Measurements from ENCODE around the gene OR52H1.
"Not testable (repeated sequence)": the region's sequence is repeated elsewhere in the genome, so short reads cannot be mapped to it uniquely, and the experiment has no call there.

Gene OR52H1

DNA sequence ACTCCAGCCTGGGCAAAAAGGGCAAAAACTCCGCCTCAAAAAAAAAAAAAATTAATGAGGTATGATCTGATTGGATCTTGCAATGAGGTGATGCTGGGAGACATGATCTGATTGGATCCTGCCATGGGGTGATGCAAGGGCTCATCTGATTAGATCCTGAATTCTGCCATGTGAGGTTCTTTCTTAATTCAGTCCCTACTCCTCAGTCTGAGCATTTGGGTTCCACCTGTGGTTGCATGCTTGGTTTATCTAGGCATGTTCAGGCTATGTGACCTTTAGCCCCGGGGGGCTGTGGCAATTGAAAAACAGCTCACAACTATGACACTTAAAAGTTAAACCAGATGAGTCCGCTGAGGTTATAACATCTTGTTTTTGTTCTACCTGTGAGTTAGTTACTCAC lies 43.3 kb upstream of the OR52H1 start (continued):
- no peak for TF ChIP-seq TSHZ2 (CRISPR knock-in tag; IDR thresholded peaks at IDR 0.05)
- TF ChIP-seq, protein P1, sequence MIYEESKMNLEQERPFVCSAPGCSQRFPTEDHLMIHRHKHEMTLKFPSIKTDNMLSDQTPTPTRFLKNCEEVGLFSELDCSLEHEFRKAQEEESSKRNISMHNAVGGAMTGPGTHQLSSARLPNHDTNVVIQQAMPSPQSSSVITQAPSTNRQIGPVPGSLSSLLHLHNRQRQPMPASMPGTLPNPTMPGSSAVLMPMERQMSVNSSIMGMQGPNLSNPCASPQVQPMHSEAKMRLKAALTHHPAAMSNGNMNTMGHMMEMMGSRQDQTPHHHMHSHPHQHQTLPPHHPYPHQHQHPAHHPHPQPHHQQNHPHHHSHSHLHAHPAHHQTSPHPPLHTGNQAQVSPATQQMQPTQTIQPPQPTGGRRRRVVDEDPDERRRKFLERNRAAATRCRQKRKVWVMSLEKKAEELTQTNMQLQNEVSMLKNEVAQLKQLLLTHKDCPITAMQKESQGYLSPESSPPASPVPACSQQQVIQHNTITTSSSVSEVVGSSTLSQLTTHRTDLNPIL (CRISPR knock-in tag; IDR thresholded peaks at IDR 0.05; ENCODE audit: low read depth) = no peak
- no peak for TF ChIP-seq ZNF8 (CRISPR knock-in tag; IDR thresholded peaks at IDR 0.05)
- TF ChIP-seq, protein P2, sequence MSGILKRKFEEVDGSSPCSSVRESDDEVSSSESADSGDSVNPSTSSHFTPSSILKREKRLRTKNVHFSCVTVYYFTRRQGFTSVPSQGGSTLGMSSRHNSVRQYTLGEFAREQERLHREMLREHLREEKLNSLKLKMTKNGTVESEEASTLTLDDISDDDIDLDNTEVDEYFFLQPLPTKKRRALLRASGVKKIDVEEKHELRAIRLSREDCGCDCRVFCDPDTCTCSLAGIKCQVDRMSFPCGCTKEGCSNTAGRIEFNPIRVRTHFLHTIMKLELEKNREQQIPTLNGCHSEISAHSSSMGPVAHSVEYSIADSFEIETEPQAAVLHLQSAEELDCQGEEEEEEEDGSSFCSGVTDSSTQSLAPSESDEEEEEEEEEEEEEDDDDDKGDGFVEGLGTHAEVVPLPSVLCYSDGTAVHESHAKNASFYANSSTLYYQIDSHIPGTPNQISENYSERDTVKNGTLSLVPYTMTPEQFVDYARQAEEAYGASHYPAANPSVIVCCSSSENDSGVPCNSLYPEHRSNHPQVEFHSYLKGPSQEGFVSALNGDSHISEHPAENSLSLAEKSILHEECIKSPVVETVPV (CRISPR knock-in tag; IDR thresholded peaks at IDR 0.05) = no peak
- no peak for TF ChIP-seq ZC3H10 (CRISPR knock-in tag; IDR thresholded peaks at IDR 0.05)
- no peak for TF ChIP-seq ESRRG (CRISPR knock-in tag; IDR thresholded peaks at IDR 0.05)
- TF ChIP-seq TCF4 (CRISPR knock-in tag; IDR thresholded peaks at IDR 0.05; ENCODE audit: borderline replicate concordance) = no peak
- TF ChIP-seq BACH2 (CRISPR knock-in tag; IDR thresholded peaks at IDR 0.05; ENCODE audit: borderline replicate concordance) = no peak
- no peak for TF ChIP-seq OSR1 (CRISPR knock-in tag; IDR thresholded peaks at IDR 0.05)
- TF ChIP-seq SNAI2 (CRISPR knock-in tag; IDR thresholded peaks at IDR 0.05) = no peak
- TF ChIP-seq CSDC2 (CRISPR knock-in tag; IDR thresholded peaks at IDR 0.05) = no peak

DNA sequence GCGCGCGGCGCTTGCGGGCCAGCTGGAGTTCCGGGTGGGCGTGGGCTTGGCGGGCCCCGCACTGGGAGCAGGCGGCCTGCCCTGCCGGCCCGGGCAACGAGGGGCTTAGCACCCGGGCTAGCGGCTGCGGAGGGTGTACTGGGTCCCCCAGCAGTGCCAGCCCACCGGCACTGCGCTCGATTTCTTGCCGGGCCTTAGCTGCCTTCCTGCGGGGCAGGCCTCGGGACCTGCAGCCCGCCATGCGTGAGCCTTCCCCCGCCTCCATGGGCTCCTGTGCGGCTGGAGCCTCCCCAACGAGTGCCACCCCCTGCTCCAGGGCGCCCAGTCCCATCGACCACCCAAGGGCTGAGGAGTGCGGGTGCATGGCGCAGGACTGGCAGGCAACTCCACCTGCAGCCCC lies 41.6 kb upstream of the OR52H1 start:
- not testable (repeated sequence) for ATAC-seq

DNA sequence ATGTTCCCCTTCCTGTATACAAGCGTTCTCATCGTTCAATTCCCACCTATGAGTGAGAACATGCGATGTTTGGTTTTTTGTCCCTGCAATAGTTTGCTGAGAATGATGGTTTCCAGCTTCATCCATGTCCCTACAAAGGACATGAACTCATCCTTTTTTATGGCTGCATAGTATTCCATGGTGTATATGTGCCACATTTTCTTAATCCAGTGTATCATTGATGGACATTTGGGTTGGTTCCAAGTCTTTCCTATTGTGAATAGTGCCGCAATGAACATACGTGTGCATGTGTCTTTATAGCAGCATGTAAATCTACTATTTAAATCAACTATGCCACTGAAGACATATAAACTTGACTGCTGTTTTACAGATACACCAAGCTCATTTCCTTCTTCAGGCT lies 36.1 kb upstream of the OR52H1 start:
- not testable (repeated sequence) for ATAC-seq

DNA sequence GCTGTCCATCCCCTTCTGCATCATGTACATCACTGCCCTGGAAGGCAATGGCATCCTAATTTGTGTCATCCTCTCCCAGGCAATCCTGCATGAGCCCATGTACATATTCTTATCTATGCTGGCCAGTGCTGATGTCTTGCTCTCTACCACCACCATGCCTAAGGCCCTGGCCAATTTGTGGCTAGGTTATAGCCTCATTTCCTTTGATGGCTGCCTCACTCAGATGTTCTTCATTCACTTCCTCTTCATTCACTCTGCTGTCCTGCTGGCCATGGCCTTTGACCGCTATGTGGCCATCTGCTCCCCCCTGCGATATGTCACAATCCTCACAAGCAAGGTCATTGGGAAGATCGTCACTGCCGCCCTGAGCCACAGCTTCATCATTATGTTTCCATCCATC lies 32.7 kb upstream of the OR52H1 start:
- TF ChIP-seq ZNF8 (CRISPR knock-in tag; IDR thresholded peaks at IDR 0.05) (no peak), ZNF70 (CRISPR knock-in tag; IDR thresholded peaks at IDR 0.05) (no peak), ZFP30 (CRISPR knock-in tag; IDR thresholded peaks at IDR 0.05) (no peak), PPARA (CRISPR knock-in tag; IDR thresholded peaks at IDR 0.05; ENCODE audit: borderline replicate concordance) (no peak), OSR1 (CRISPR knock-in tag; IDR thresholded peaks at IDR 0.05) (no peak), ARNTL (CRISPR knock-in tag; IDR thresholded peaks at IDR 0.05; ENCODE audit: borderline replicate concordance, low read depth) (no peak), ESRRG (CRISPR knock-in tag; IDR thresholded peaks at IDR 0.05) (no peak), TSHZ2 (CRISPR knock-in tag; IDR thresholded peaks at IDR 0.05) (no peak), ZNF565 (CRISPR knock-in tag; conservative IDR thresholded peaks at IDR 0.05; ENCODE audit: low read depth) (no peak), TCF4 (CRISPR knock-in tag; IDR thresholded peaks at IDR 0.05; ENCODE audit: borderline replicate concordance) (no peak), ZFP3 (CRISPR knock-in tag; IDR thresholded peaks at IDR 0.05) (no peak), ISL1 (CRISPR knock-in tag; IDR thresholded peaks at IDR 0.05) (no peak), BACH2 (CRISPR knock-in tag; IDR thresholded peaks at IDR 0.05; ENCODE audit: borderline replicate concordance) (no peak), SNAI2 (CRISPR knock-in tag; IDR thresholded peaks at IDR 0.05) (no peak)
- TF ChIP-seq, protein P3, sequence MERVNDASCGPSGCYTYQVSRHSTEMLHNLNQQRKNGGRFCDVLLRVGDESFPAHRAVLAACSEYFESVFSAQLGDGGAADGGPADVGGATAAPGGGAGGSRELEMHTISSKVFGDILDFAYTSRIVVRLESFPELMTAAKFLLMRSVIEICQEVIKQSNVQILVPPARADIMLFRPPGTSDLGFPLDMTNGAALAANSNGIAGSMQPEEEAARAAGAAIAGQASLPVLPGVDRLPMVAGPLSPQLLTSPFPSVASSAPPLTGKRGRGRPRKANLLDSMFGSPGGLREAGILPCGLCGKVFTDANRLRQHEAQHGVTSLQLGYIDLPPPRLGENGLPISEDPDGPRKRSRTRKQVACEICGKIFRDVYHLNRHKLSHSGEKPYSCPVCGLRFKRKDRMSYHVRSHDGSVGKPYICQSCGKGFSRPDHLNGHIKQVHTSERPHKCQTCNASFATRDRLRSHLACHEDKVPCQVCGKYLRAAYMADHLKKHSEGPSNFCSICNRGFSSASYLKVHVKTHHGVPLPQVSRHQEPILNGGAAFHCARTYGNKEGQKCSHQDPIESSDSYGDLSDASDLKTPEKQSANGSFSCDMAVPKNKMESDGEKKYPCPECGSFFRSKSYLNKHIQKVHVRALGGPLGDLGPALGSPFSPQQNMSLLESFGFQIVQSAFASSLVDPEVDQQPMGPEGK (CRISPR knock-in tag; IDR thresholded peaks at IDR 0.05; ENCODE audit: borderline replicate concordance) = no peak
- TF ChIP-seq, protein P4, sequence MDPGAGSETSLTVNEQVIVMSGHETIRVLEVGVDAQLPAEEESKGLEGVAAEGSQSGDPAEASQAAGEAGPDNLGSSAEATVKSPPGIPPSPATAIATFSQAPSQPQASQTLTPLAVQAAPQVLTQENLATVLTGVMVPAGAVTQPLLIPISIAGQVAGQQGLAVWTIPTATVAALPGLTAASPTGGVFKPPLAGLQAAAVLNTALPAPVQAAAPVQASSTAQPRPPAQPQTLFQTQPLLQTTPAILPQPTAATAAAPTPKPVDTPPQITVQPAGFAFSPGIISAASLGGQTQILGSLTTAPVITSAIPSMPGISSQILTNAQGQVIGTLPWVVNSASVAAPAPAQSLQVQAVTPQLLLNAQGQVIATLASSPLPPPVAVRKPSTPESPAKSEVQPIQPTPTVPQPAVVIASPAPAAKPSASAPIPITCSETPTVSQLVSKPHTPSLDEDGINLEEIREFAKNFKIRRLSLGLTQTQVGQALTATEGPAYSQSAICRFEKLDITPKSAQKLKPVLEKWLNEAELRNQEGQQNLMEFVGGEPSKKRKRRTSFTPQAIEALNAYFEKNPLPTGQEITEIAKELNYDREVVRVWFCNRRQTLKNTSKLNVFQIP (CRISPR knock-in tag; IDR thresholded peaks at IDR 0.05; ENCODE audit: borderline replicate concordance, low read depth) = no peak
- TF ChIP-seq, protein P2 (CRISPR knock-in tag; IDR thresholded peaks at IDR 0.05) = no peak
- ATAC-seq = no peak

Data from SK-N-SH treated with all-trans-retinoic acid at 6 μM for 48 hours (cell line).